ENCODE results near the gene CSMD2.

- TF ChIP-seq POLR2A (IDR thresholded peaks at IDR 0.05; ENCODE audit: low read depth, low read length) (no peak), TAF1 (IDR thresholded peaks at IDR 0.05; ENCODE audit: borderline replicate concordance, low read depth, low read length) (no peak)
Measured at GRCh38 chr1:33741749-33742148, 423.3 kb downstream of the CSMD2 start.

Data from GM12892 (cell line).